Adrenal gland (tissue), 5 donors: ENCODE measurements around the gene SOCS3.

ENCODE experiments used
- CTCF ChIP-seq, 6 experiments: fragments of 450-650 bp in 4 of 6; fragments of 200-600 bp in 2 of 6; sonication (generic) in 1 of 6; IDR thresholded peaks; 1 replicate in 5 of 6; 2 replicates in 1 of 6; pipeline versions ENCODE4 v1.5.1 to v1.8.0; 2016 to 2021; ENCODE audit warnings: antibody characterized with exemption in 6 of 6, mild to moderate bottlenecking in 2 of 6, moderate library complexity in 1 of 6
- POLR2A ChIP-seq, 2 donors: fragments of 450-650 bp; IDR thresholded peaks; one replicate each; pipeline ENCODE4 v1.6.1; 2017; ENCODE audit warnings: antibody characterized with exemption in 2 of 2, mild to moderate bottlenecking in 2 of 2, moderate library complexity in 1 of 2
- donor health status: DM: no; HTN: no; CAD: no.

GRCh38 chr17:78368348-78368747, 8.5 kb upstream of the SOCS3 start:
- no peak for TF ChIP-seq CTCF (IDR thresholded peaks at IDR 0.05)
- no peak for TF ChIP-seq POLR2A (IDR thresholded peaks at IDR 0.05)
